Occipital lobe (tissue), 2 donors: Measurements from ENCODE around the gene AVPR1B. TPM values are rescaled to one million over a fixed set of nuclear protein-coding genes. Genes with fewer than 3 reads are reported as not detected.

Experiments
- small RNA-seq: library from RNA; depleted of rRNA; stranded (forward); fragments of <200 nt; gene quantifications from one replicate; pipeline ENCODE3, GENCODE V24; 2014
- total RNA-seq: library from RNA; depleted of rRNA; stranded (reverse); fragments of >200 nt; gene quantifications from one replicate; pipeline ENCODE4 v1.2.3, GENCODE V29; 2014

The AVPR1B gene
- total RNA-seq, 1 donor from 2014 or later: not detected

Small RNA genes lying within 50 kb of the gene (small RNA-seq; reads per million reads assigned to genes)
- gene RF00271: not detected

Other genes with a start within 250 kb of the AVPR1B start
- gene SLC26A9, start 173.9 kb downstream of the AVPR1B start, total RNA-seq: not detected
- 0.78 TPM for gene RAB7B, start 114.0 kb downstream of the AVPR1B start, total RNA-seq
- not detected for gene CTSE, start 93.5 kb downstream of the AVPR1B start, total RNA-seq
- not detected for gene RHEX, start 64.2 kb downstream of the AVPR1B start, total RNA-seq
- gene FAM72A, start 85.5 kb upstream of the AVPR1B start, total RNA-seq: 2.3 TPM
- gene SRGAP2, start 86.2 kb upstream of the AVPR1B start, total RNA-seq: 130 TPM